LHCN-M2 (cell line): ENCODE measurements around the gene LRRC30. TPM values are rescaled to one million over a fixed set of nuclear protein-coding genes. Genes with fewer than 3 reads are reported as not detected.

Source experiments
- DNase-seq: peaks from one replicate; pipeline ENCODE4 v3.0.0-alpha.2; 2012; ENCODE audit warnings: low read depth
- total RNA-seq: library from RNA; depleted of rRNA; stranded (reverse); fragments of >200 nt; gene quantifications from 2 replicates; pipeline ENCODE4 v1.2.3, GENCODE V29; 2014; rRNA removed

The LRRC30 gene
- total RNA-seq, 1 experiment from 2014 or later = not detected

- no peak for DNase-seq
Observed at GRCh38 chr18:7237673-7238272, 6.9 kb downstream of the LRRC30 start.

GRCh38 chr18:7242926-7243325 is 12.0 kb downstream of the LRRC30 start:
- DNase-seq = no peak

DNA sequence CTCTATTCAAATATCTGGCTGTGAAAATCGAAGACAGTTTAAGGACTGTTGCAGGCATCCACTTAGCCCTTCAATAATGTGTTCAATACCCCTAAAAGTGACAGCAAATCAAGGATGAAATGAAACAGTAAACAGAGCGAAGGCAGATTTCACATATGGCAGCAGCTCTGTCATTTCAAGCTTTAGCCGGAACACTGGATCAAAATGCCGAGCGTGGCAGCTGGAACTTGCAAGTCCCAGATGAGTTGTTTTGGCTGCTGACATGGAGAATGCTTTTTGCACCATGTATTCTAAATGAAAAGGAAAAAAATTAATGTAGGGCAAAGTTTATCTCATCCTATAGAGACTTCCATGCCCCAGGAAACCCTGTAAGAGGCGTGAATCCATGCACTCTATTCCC is 18.0 kb downstream of the LRRC30 start:
- DNase-seq = no peak

DNA sequence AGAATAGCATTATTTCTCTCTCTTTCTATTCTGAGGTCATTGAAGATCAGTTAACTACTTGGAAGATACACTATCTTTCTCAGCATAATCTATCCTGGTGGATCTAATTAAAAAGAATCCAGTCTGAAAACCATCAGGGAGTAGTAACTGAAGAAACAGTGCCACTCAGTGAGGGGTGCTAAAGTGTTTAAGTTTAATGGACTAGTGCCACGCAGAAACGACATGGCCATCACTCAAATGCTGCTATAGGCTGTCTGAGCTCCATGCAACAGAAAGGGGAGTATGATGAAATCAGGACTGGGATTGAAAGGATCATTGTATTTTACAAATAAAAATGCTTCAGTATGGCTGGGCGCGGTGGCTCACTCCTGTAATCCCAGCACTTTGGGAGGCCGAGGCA is 23.3 kb downstream of the LRRC30 start:
- DNase-seq = no peak

DNA sequence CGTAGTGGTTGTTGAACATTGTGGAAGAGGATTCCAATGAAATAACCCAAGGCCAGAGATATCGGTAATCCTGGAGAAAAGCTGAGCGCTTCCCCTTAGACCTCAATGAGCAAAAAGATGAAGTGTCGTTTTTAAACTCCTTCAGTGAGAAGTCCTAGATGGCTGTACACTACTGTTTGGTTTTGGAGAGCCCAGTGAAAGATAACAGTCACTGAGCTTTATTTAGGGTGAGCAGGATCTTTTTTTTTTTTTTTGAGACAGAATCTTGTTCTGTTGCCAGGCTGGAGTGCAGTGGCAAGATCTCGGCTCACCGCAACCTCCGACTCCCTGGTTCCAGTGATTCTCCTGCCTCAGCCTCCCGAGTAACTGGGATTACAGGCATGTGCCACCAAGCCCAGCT is 24.2 kb downstream of the LRRC30 start:
- no peak for DNase-seq

DNA sequence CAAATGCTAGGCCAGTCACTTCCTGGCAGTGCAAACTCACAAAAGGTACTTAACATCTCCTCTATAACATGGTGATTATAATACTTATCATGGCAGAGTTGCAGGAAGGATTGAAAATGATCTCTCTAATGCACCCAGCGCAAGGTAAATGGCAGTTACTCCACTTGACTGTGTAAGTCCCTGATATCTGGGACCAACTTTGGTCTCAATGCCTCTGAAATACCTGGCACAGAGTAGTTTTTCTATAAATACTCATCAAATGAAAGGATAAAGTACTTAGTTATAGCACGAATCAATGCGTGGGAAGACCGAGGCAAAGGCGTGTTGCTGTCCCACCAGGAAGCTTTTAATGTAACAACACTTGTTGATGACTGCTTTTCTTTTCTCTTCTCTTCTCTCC is 24.8 kb downstream of the LRRC30 start:
- no peak for DNase-seq

GRCh38 chr18:7256618-7257425 is 25.9 kb downstream of the LRRC30 start:
- DNase-seq = no peak

DNA sequence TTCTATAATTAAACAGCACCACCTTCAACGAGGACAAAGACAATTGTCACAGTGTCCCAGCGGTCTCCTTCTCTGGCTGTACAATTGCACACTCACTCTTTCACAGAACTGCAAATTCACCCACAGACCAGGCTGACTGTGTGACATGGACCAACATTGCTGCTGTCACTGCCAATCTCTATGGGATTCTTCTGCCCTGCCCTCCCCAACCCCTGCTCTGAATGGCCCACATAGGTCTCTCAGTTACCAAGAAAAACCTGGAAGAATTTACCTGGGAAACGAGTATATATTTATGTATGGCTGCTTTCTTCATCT is 26.5 kb downstream of the LRRC30 start:
- no peak for DNase-seq

DNA sequence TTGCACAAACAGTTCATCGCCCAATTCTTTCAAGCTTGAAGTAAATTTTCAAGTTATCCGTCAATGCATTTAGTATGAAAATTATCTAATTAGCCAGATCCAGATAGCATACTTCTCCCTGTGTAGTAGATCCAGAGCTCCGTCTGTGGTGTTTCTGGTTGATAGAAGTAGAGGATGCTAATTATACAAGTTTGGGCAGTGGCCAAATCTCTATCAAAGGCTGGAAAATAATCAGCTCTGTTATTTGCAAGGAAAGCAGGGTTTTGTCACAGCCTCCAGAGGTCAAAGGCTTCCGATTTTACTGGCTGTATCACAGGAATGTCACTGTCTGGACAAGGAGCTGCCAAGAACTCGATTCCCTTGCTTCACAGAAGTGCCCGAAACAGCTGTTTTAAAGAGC is 28.6 kb downstream of the LRRC30 start:
- DNase-seq = no peak

DNA sequence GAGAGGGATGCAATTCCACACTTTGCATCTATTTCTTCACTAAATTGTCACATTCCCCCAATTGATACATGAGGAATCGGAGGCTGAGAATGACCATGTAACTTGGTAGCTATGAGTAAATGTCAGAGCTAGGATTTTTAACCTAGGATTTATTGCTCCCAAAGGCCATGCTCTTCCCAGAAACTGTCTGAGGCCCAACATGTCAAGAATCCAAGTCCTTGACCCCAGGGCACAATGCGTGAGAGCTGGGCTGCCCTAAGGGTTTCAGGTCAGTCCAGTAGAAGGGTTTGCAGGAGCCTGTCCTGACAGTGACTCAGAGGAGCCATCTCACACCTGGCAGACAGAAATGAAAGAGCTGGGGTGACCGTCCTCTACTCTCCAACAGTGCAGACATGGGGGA is 30.3 kb downstream of the LRRC30 start:
- no peak for DNase-seq

DNA sequence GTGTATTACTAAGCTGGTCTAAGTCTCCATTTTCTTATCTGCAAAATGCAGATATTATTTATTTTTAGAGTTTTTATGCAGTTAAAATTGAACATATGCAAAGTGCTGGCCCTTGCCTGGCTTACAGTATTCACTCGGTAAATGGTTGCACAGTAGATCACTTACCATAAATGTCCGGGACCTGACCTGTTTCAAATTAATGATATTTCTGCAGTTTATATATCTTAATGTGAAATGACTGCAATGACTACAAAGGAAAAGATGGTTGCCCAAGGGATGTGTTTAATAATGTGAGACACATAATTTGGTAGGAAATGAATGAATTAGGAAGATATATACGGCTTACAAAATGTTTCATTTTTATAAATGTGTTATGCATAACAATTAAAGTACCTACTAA is 37.1 kb downstream of the LRRC30 start:
- DNase-seq = no peak

DNA sequence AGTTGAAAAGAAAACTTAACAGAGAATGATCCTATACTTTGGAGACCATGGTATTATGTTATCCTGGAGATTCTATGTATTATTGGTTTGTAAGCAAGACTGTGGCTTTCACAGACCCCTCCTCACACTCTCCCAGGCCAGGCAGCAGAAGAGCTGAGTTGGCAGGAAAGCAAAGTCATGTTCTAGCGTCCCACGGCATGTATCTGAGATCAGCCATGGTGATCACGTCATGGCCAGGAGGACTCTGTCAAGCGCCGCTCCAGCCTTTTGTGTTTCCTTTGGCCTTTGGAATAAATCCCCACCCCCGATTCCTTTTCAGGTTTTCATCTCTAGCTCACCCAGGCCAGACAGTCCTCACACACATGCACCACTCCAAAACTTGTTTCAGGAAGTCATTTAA is 39.1 kb downstream of the LRRC30 start:
- DNase-seq = no peak

DNA sequence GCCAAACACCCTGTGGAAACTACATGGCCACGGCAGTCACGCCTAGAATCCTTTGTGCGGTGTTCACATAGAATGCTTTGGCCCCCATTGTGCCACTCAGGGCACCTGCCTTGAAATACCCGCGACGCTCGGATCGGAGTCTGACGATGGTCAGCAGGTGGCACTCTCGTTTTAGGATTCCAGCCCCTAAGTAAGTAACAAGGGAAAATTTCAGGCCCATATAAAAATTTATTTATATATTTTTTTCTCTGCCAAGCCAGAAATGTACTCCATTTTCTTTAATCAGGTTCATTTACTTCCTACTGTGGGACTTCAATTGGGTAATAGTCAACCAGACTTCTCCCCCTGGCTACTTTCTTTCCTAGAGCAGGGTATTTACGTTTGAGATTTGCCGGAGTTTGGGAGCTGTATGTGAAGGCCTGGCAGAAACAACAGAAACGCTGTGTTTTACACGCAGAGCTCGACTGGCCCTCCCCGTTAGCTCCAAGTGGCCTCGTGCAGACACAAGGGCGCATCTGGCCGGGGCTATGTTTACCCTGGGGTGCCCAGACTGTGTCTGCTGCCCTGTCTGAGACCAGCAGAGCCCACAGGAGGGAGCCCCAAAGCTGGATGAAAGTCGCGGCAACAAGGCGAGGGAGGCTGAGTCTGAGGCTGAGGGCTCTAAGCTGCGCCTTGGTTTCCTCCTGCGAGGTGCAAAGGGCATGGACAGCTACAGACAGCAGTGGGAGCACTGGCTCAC is 41.6 kb downstream of the LRRC30 start:
- DNase-seq = peak; percentile 17

GRCh38 chr18:7273301-7273921 is 42.5 kb downstream of the LRRC30 start:
- DNase-seq = peak; percentile 42

DNA sequence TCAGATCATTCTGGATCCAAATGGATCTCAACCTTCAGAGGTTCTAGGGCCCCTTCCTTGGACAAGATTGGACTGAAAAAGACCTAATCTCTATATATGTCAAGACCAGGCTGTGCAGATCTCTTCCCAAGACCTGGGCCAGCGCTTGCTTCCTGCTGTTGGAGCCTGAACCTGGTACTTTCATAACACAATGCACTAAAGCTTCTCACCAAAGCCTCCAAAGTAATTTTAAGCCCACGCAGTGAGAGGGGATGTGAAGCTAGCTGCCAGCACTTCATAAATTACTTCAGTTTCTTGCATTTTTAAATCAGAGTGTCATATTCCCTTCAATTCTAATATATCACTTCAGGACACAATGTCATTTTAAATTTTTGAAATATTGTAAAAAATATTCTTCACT is 50.7 kb downstream of the LRRC30 start:
- DNase-seq = no peak

Other genes with a start within 250 kb of the LRRC30 start
- gene LAMA1, start 113.3 kb upstream of the LRRC30 start, total RNA-seq = 1.4 TPM in 2 replicates